ENCODE measurements around the gene MALT1. TPM values are rescaled to one million over a fixed set of nuclear protein-coding genes. Genes with fewer than 3 reads are reported as not detected.
"Not testable (repeated sequence)": the region's sequence is repeated elsewhere in the genome, so short reads cannot be mapped to it uniquely, and the experiment has no call there.

The MALT1 gene
- total RNA-seq, 1 donor from 2014 or later, result 12.8 TPM

DNA sequence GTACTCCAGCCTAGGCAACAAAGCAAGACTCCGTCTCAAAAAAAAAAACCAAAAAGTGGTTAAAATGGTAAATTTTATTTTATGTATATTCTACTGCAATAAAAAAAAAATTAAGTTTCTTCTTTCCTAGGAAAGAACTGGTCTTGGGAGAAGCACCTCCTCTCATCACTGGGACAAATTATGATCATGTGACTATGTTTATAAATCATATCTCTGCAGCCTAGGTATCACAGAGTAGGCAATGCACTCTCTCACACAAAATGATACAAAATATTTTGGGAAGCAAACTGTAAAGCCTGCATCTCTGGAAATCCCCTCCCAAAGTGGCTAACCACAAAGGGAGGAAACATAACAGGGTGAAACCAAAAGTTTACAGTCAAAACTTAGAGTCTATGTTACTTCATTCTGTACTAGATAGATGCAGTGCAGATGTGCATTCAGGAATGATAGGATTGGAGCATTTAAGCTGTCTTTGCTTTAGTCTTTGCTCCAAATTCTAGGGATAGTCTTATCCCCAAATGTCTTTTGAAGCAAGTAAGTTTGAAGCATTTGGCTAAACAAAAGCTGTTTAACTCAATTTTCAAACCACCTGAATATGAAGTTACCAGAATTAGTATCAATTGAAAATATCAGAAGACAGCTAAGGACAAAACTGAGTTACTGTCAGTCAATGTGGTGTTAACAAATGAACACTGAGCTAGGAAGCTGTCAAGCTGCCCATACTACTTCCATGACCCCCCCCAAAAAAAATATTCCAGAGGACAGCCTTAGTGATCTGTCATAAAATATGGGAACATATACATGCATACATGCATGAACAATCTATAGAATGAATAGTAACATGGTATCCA is 21.1 kb upstream of the MALT1 start:
- DNase-seq (ENCODE audit: low spot score), result no peak
- intact Hi-C loops (cut with DNase I), result no loop called here

DNA sequence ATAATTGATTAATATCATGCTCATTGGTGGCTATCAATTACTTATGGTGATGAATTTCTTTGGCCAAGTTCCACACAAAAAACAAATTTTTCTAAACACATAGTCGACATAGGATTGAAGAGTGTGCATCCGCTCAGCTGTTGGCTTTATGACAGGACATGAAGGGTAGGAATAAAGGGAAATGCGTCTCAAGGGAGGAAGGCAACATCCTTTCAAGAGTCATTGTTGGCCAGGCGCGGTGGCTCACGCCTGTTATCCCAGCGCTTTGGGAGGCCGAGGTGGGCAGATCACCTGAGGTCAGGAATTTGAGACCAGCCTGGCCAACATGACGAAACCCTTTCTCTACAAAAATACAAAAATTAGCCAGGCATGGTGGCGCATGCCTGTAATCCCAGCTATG is 20.4 kb upstream of the MALT1 start:
- intact Hi-C loops (cut with DNase I); DNase-seq (ENCODE audit: low spot score): not testable (repeated sequence)

DNA sequence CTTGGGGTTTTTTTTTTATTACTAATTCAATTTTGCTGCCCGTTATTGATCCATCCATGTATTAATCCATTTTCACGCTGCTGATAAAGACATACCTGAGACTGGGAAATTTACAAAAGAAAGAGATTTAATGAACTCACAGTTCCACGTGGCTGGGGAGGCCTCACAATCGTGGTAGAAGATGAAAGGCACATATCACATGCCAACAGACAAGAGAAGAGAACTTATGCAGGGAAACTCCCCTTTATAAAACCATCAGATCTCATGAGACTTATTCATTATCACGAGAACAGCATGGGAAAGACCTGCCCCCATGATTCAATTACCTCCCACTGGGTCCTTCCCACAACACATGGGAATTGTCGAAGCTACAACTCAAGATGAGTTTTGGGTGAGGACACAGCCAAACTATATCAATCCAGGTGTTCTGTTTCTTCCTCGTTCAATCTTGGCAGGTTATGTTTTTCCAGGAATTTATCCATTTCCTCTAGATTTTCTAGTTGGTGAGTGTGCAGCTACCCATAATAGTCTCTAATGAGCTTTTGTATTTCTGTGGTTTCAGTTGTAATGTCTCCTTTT is 18.0 kb upstream of the MALT1 start:
- DNase-seq (ENCODE audit: low spot score); intact Hi-C loops (cut with DNase I): not testable (repeated sequence)

DNA sequence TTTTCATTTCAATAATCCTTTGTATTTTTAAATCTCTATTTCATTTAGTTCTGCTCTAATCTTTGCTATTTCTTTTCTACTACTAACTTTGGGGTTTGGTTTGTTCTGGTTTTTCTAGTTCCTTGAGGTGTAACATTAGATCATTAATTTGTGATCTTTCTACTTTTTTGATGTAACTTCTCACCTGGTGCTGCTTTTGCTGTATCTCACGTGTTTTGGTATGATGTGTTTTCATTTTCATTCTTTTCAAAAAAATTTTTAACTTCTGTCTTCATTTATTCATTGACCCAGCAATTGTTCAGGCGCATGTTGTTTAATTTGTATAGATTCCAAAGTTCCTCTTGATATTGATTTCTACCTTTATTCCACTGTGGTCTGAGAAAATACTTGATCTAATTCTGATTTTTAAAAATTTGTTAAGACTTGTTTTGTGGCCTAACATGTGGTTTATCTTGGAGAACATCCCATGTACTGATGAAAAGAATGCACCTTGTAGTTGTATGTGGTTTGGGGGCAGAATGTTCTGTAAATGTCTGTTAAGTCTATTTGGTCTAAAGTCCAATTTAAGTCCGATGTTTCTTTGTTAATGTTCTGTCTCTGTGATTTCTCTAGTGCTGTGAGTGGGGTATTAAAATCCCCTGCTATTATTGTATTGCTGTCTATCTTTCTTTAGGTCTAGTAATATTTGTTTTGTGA is 17.3 kb upstream of the MALT1 start:
- no peak for DNase-seq (ENCODE audit: low spot score)
- intact Hi-C loops (cut with DNase I), result no loop called here

DNA sequence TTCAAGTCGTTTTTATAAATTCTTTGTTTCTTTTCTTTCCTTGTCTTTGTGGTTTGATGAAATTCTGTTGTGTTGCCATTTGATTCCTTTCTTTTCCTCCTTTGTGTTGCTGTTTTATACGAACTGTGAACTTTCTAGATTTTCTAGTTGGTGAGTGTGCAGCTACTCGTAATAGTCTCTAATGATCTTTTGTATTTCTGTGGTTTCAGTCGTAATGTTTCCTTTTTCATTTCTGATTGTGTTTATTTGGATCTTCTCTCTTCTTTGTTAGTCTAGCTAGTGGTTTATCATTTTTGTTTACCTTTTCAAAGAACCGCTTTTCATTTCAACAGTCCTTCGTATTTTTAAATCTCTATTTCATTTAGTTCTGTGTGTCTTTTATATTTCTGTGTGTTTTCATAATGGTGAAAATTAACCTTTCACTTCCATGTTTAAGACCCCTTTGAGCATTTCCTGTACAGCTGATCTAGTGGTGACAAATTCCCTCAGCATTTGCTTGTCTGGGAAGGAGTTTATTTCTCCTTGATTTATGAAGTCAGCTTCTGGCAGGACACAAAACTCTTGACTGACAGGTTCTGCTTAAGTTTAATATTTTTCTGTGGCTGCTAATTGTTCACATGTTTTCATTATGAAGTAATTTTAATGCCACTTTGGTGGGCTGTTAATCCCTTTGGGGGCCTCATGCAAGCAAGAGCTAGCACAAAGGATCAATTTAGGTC is 16.2 kb upstream of the MALT1 start:
- intact Hi-C loops (cut with DNase I), result no loop called here
- DNase-seq (ENCODE audit: low spot score), result no peak

DNA sequence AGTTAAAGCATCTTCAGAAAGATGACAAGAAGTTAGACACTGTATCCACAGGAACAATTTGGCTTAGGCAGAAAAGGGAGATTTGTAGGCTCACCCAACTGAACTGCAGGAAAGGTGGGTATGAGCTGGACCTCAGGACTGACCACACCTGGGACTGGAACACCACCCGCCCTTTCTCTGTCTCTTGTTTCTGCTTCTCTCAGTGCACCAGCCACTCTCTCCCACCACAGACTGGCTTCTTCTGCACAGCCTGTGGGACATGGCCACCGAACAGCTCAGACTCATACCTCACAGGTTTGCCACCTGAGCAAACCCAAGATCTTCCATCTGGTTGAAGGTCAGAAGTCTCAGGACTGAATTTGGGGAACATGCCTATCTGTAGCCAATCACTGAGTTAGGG is 14.2 kb upstream of the MALT1 start:
- no peak for DNase-seq (ENCODE audit: low spot score)
- intact Hi-C loops (cut with DNase I), result no loop called here

DNA sequence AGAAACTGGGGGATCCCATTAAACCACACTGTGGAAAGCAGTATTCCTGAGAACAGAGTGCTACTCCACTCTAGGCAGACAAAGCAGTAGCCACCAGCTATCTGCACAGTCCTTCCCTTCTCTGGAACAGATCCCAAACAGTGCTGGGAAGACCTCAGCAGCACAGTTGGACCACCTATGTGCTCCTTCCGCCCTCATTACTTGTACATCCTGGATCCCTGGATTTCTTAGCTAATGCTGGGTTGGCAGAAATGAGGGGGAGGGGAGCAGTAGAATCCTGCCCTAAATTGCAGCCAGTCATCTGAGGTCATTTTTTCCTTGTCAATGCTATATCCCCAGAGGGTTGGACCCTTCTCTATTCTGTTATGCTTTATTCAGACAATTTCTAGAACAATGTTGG is 13.8 kb upstream of the MALT1 start:
- DNase-seq (ENCODE audit: low spot score), result no peak
- intact Hi-C loops (cut with DNase I), result no loop called here

DNA sequence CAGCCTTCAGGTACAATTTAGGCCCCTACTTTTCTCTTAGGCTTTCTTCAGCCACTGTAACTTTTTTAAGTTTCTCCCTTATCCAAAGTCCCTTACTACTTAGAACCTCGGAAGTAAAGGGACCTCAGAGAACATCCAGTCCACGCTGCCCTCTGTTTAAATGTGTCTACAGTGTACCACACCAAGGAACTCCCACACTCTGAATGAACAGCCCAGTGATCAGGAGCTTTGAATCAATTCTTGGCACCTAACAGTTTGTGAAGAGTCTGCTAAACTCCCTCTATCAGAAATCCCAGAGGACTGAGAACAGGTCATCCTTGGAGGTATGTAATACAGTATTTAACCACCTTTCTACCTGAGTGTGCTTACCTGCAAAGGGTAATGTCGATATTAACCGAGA is 11.6 kb upstream of the MALT1 start:
- intact Hi-C loops (cut with DNase I), result loop anchor here (5.0 kb wide), 1 partner anchor 127 kb away; no protein-coding TSS in a partner anchor
- no peak for DNase-seq (ENCODE audit: low spot score)

DNA sequence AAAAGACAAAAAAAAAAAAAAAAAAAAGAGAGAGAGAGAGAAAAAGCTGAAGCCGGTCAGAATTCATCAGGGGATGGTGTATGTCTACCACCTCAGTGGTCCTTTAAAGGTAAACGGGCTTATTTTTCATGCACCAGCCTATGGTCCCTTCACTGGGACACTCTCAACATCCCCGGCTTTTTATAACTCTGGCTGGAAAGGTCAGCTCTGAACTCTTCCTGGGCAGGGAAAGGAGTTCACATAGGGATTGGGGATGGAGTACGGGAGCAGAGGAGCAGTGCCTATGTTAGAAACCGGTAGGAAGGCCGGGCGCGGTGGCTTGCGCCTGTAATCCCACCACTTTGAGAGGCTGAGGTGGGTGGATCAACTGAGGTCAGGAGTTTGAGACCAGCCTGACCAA is 10.3 kb upstream of the MALT1 start:
- no peak for DNase-seq (ENCODE audit: low spot score)
- intact Hi-C loops (cut with DNase I), result loop anchor here (5.0 kb wide), 1 partner anchor 129 kb away; no protein-coding TSS in a partner anchor

DNA sequence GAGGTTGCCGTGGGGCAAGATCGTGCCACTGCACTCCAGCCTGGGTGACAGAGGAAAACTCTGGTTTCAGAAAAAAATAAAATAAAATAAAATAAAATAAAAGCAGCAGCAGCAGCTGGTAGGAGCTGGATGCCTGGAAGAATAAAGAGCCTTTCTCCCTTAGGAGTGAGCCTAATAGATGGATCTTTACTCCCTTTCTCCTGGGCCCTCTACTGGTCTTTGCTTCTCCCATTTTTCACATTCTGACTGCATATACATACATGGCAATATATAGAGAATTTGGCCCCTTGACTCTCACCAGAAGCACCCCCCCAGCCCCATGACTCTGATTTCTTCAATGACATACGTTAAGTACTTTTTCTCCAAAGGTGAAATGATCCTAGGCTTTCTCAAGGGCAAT is 9.8 kb upstream of the MALT1 start:
- intact Hi-C loops (cut with DNase I), result loop anchor here (5.0 kb wide), 1 partner anchor 129 kb away; no protein-coding TSS in a partner anchor
- no peak for DNase-seq (ENCODE audit: low spot score)

DNA sequence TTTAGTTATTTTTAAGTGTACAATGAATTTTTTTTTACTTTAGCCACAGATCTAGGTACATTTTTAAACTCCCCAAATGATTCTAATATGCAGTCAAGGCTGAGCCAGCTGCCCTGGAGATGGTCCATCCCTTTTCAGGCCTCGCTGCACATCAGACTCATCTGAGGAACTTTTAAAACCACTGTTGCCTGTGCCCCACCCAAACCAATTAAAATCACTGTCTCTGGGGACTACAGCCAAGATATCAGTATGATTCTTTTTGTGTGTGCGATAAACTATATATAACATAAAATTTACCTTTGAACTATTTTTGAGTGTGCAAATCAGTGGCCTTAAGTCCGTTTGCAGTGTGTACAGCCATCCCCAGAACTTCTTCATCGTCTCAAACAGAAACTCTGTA is 9.1 kb upstream of the MALT1 start:
- intact Hi-C loops (cut with DNase I), result loop anchor here (5.0 kb wide), 1 partner anchor 130 kb away; no protein-coding TSS in a partner anchor
- no peak for DNase-seq (ENCODE audit: low spot score)

DNA sequence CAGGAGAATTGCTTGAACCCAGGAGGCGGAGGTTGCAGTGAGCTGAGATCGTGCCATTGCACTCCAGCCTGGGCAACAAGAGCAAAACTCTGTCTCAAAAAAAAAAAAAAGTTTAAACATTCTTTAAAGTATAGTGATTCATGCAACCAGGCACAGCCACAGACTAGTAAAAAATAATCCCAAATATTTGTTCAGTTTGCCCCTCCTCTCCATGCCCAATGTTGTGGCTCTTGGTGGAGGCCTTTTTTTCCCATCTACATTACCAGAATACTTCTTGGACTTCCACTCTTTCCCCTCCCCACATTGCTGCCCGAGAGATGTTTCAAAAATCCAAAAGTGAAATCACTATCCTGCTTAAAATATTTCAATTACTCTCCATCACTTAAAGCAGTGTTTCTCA is 5.1 kb upstream of the MALT1 start:
- intact Hi-C loops (cut with DNase I), result no loop called here
- no peak for DNase-seq (ENCODE audit: low spot score)

DNA sequence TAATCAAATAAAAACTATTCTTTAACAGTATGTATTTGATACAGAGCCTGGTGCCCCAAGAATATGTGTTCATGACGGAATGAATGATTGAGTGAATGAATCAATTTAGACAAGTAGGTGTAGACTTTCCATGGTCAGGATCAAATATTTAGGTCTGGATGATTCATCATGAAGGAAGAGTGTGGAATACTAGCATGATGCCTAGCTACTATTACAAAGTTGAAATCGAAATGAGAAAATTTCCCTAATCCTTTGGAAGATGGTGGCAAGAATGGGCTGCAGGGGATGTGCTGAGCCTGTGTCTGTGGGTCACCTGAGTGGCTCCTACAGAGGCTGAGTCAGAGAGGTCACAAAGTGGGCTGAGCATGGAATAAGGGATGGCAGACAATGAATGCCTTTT is 3.1 kb upstream of the MALT1 start:
- no peak for DNase-seq (ENCODE audit: low spot score)
- intact Hi-C loops (cut with DNase I), result no loop called here

DNA sequence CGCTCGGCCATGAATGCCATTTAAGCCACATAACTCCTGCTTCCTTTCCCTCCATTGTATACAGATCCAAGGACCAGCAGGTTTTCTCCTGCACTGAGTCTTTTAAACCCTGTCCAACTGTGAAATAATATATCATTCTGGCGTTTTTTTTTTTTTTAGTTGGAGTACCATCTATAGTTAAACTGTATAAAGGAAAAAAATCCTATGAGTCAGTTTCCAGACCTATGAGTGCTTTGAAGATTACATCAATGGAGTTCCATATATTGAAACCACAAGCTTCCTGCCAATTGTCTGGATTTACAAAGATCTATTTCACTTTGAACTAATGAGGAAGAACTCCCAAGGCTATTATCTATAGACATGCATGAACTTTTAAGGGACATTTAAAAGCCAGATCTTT is 2.4 kb upstream of the MALT1 start:
- intact Hi-C loops (cut with DNase I), result no loop called here
- no peak for DNase-seq (ENCODE audit: low spot score)

DNA sequence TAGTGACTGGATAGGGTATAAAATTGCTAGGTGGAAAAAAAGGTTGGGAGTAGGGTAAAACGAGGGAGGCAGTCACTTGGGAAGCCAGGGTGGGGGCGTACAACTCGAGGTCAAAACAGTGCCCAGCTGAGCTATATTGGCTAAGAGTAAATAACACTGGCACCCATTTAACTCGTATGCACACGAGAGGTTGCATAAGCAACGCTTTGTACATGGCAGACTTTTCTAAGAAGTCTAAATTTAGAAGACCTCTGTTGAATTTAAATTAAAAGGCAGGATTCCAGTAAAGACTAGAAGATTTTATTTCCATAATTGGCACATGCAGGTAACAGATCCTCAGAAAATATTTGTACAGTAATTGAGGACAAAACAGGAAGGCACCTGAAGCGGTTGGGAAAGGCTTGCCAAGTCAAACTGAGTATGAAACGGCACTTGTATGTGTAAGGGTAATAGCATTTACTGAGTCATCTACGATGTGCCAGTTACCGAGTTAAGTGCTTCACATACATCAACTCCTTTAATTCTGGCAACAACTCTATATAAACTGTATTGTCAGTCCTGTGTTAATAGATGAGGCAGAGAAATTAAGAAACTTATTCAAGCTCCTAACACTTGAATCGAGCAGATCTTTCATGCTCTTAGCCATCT is 1.4 kb upstream of the MALT1 start:
- no peak for DNase-seq (ENCODE audit: low spot score)
- intact Hi-C loops (cut with DNase I), result loop anchor here (5.0 kb wide), 2 partner anchors 33 to 92 kb away; no protein-coding TSS in a partner anchor

DNA sequence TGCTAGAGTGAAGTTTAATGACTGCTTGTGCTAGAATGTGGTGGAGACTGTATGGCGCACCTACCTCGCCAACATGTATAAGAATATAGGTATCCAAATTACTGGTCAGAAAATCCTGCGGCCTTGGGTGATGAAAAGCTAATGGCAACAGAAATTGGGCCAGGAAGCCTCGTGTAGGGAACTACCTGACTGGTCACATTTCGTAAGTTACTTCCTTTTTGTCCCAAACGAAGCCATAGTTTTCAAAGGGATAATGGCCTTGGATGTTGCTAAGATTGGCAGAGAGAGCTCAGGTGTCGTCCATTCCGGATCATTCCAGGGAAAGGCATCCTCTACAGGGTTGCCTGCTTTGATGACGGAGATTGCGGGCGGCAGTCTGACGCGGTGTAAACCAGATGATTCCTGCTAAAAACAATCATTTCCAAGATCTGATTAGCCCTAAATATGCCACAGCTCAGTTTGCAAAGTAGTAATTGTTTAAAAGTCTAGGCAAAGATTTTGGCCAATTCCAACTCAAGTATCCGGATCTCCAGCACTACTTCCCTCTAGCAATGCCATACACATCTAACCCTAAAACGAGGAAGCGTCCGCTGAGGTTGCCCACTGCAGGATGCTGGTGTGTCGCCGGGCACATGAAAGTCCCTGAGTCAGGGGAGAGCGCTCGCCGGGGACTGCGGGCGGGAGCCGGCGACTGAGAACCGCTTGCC is 708 bp upstream of the MALT1 start:
- intact Hi-C loops (cut with DNase I), result loop anchor here (5.0 kb wide), 2 partner anchors 33 to 92 kb away; no protein-coding TSS in a partner anchor
- no peak for DNase-seq (ENCODE audit: low spot score)

DNA sequence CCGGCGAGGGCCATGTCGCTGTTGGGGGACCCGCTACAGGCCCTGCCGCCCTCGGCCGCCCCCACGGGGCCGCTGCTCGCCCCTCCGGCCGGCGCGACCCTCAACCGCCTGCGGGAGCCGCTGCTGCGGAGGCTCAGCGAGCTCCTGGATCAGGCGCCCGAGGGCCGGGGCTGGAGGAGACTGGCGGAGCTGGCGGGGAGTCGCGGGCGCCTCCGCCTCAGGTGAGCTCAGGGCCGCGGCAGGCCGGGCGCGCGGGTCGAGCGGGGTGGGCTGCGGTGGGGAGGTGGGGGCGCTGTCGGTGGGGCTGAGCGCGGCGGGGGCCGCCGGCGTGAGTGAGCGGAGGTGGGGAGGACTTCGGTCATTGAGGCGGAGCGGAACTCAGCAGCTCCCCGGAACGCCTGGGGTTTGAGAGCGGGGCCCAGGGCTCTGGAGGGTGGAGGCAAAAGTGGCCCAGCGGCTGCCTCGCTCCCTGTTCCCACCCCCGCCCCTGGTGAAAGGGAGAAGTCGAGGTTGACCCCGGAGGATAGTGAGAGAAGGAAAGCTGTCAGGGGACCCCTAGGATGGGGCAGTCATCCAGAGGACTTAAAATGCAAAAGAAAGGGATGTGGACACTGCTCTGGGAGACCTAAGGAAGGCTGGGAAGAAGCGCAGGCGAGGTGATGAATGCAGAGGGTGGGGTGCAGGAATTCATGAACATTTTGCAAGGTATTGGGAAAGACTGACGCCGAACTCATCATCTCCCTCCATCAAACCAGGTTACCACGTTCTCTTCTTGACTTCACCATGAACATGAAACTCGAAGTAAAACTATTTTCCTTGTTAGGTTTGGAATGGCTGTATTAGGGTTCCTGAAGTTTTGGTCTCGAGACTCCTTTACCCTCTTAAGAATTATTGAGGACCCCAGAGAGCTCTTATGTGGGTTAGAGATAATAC is 633 bp downstream of the MALT1 start:
- DNase-seq (ENCODE audit: low spot score), result peak; percentile 78
- intact Hi-C loops (cut with DNase I), result loop anchor here (5.0 kb wide), 2 partner anchors 35 to 90 kb away; no protein-coding TSS in a partner anchor
